A673 (cell line): ENCODE measurements around the gene CLIC6.

ENCODE experiments used
- EZH2 ChIP-seq: fragments of 200-600 bp; sonication (generic); IDR thresholded peaks from 2 replicates; pipeline ENCODE4 v1.6.1; 2017; ENCODE audit warnings: borderline replicate concordance, low read depth, mild to moderate bottlenecking, mixed read lengths, antibody characterized with exemption, low read length; ENCODE audit not compliant: poor library complexity, severe bottlenecking
- TF ChIP-seq, protein P1 (sequence below): fragments of 300-800, 200-600 bp; sonication (generic); conservative IDR thresholded peaks from 2 replicates; pipeline ENCODE4 v1.5.1; 2017; ENCODE audit warnings: low read depth, mild to moderate bottlenecking, antibody characterized with exemption, low read length, moderate library complexity, mixed read lengths

DNA sequence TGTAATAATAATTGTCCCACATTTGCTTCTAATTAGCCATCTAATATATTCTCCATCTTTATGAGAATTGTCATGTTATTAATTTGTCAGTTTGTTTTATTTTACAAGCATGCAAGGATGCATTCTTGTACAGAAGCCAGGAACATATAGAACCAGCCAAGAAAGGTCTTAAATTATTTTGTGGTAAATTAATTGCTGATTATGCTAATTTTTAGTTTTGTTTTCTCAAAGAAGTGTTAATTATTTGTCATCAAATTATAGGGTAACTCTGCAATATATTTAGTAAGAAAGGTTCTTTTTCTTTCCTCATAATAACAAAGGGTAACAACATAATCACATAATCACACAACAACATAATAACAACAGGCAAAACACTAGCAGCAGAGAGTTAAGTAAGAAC lies 5.7 kb downstream of the CLIC6 start:
- TF ChIP-seq, protein P1, sequence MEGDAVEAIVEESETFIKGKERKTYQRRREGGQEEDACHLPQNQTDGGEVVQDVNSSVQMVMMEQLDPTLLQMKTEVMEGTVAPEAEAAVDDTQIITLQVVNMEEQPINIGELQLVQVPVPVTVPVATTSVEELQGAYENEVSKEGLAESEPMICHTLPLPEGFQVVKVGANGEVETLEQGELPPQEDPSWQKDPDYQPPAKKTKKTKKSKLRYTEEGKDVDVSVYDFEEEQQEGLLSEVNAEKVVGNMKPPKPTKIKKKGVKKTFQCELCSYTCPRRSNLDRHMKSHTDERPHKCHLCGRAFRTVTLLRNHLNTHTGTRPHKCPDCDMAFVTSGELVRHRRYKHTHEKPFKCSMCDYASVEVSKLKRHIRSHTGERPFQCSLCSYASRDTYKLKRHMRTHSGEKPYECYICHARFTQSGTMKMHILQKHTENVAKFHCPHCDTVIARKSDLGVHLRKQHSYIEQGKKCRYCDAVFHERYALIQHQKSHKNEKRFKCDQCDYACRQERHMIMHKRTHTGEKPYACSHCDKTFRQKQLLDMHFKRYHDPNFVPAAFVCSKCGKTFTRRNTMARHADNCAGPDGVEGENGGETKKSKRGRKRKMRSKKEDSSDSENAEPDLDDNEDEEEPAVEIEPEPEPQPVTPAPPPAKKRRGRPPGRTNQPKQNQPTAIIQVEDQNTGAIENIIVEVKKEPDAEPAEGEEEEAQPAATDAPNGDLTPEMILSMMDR, result no peak
- no peak for TF ChIP-seq EZH2
